Mesendoderm (in vitro differentiated cells): Measurements from ENCODE around the gene PPFIBP1.
"Not testable (repeated sequence)": the region's sequence is repeated elsewhere in the genome, so short reads cannot be mapped to it uniquely, and the experiment has no call there.

Source experiments
- DNase-seq: peaks from one replicate; pipeline ENCODE4 v3.0.0; 2013
- H2AK5ac ChIP-seq: 2 replicates; pipeline ENCODE4 v1.6.1; 2013; ENCODE audit warnings: low read length, inconsistent platforms
- H2BK120ac ChIP-seq: 2 replicates; pipeline ENCODE4 v1.6.1; 2013; ENCODE audit warnings: low read depth, mild to moderate bottlenecking, low read length, moderate library complexity, mixed read lengths
- H2BK15ac ChIP-seq: replicated peaks from 2 replicates; pipeline ENCODE4 v1.6.1; 2013; ENCODE audit warnings: low read depth, mild to moderate bottlenecking, moderate library complexity
- H2BK5ac ChIP-seq: 2 replicates; pipeline ENCODE4 v1.6.1; 2013; ENCODE audit warnings: low read length, inconsistent platforms
- H3K18ac ChIP-seq: 2 replicates; pipeline ENCODE4 v1.6.1; 2013; ENCODE audit warnings: mild to moderate bottlenecking, low read length, mixed read lengths
- H3K23ac ChIP-seq: one replicate; pipeline ENCODE4 v1.6.1; 2013; ENCODE audit warnings: low read length
- H3K27ac ChIP-seq: 2 replicates; pipeline ENCODE4 v1.5.1; 2013; ENCODE audit warnings: low read depth, mild to moderate bottlenecking, inconsistent platforms, low read length, moderate library complexity
- H3K27me3 ChIP-seq: 2 replicates; pipeline ENCODE4 v1.6.1; 2013; ENCODE audit warnings: low read length, control low read depth, mild to moderate bottlenecking, inconsistent platforms; ENCODE audit not compliant: insufficient read depth, poor library complexity
- H3K36me3 ChIP-seq: 2 replicates; pipeline ENCODE4 v1.6.1; 2013; ENCODE audit warnings: low read length, inconsistent platforms; ENCODE audit not compliant: control insufficient read depth, insufficient read depth
- H3K4ac ChIP-seq: one replicate; pipeline ENCODE4 v1.6.1; 2013; ENCODE audit warnings: low read depth, mild to moderate bottlenecking, low read length, moderate library complexity
- H3K4me1 ChIP-seq: 2 replicates; pipeline ENCODE4 v1.6.1; 2013; ENCODE audit warnings: low read depth, low read length, inconsistent platforms; ENCODE audit not compliant: control insufficient read depth
- H3K4me2 ChIP-seq: 2 replicates; pipeline ENCODE4 v1.6.1; 2013; ENCODE audit warnings: low read length
- H3K4me3 ChIP-seq: 2 replicates; pipeline ENCODE4 v1.5.1; 2013; ENCODE audit warnings: mild to moderate bottlenecking, low read length
- H3K56ac ChIP-seq: one replicate; pipeline ENCODE4 v1.6.1; 2013; ENCODE audit warnings: low read length
- H3K79me1 ChIP-seq: 2 replicates; pipeline ENCODE4 v1.6.1; 2013; ENCODE audit warnings: low read length, inconsistent platforms
- H3K79me2 ChIP-seq: 2 replicates; pipeline ENCODE4 v1.6.1; 2013; ENCODE audit warnings: mild to moderate bottlenecking, low read length; ENCODE audit not compliant: control insufficient read depth, insufficient read depth
- H3K9ac ChIP-seq: 2 replicates; pipeline ENCODE4 v1.6.1; 2013; ENCODE audit warnings: low read length, inconsistent platforms
- H4K5ac ChIP-seq: one replicate; pipeline ENCODE4 v1.6.1; 2013; ENCODE audit warnings: low read length
- H4K8ac ChIP-seq: one replicate; pipeline ENCODE4 v1.6.1; 2013; ENCODE audit warnings: low read depth, mild to moderate bottlenecking, control low read depth, low read length, moderate library complexity
- WGBS: extraction: QIAGEN DNeasy Blood & Tissue Kit; methylation state at CpG from one replicate; pipeline ENCODE4 v1.1.7; 2013; ENCODE audit warnings: low lambda C conversion rate, missing lambda C conversion rate; ENCODE audit not compliant: insufficient coverage; ENCODE audit errors: extremely low coverage; 5-methylcytosine and 5-hydroxymethylcytosine counted together

The PPFIBP1 gene

DNA sequence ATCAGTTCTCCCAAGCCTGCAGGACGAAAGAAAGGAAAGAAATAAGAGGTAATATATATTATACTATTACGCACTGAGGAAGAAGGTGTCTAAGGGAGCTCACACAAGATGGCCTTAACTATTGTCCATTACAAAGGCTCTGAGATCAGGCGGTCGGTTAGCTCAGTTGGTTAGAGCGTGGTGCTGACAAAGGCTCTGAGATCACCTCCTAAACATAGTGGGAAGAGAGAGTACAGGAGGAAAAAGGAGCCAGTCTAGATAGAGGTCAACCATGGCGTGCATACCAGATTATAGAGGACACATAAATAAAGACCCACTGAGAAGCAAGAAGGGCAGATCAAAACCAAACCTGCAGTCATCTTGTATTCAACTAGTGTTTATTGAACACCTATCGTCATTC lies 118.9 kb downstream of the PPFIBP1 start:
- not testable (repeated sequence) for H3K4ac ChIP-seq, DNase-seq, H3K56ac ChIP-seq, H4K5ac ChIP-seq, H3K27ac ChIP-seq, H3K4me1 ChIP-seq, H3K4me2 ChIP-seq, H3K18ac ChIP-seq, H3K9ac ChIP-seq, H2BK120ac ChIP-seq, H3K79me1 ChIP-seq, H2BK5ac ChIP-seq, H4K8ac ChIP-seq, H3K27me3 ChIP-seq, H2BK15ac ChIP-seq, H2AK5ac ChIP-seq, H3K23ac ChIP-seq, H3K4me3 ChIP-seq, H3K36me3 ChIP-seq, H3K79me2 ChIP-seq
- no CpG with 5 or more reads among the region's 7 CpGs for WGBS

DNA sequence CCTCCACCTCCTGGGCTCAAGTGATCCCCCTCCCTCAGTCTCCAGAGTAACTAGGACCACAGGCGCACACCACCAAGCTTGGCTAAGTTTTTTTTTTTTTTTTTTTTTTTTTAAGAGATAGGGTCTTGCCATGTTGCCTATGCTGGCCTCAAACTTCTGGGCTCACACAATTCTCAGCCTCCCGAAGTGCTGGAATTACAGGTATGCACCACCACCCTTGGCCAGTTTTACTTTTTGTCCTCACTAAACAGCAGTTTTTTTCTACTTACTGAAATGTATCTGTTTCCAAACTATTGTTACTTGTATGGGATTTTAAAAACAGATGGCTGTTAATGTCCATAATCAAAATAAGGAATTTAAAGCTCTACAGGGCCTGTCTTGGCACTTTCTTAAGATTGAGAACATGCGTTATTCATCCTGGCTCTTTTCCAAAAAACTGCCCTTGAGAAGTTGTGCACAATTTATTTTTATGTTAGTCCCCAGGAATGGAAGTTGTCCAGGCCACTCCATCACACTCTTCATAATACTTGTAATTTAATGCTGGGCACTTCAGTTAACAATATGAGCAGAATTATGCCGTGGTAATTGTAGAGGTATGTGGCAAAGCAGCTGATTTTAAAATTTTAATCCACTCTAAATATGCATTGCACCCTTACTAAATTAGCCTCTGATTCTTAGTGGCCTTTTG lies 120.3 kb downstream of the PPFIBP1 start:
- Histone ChIP-seq H2BK120ac (no peak overlapping the region), H3K27ac (no peak overlapping the region), H3K18ac (no peak overlapping the region), H3K36me3 (peaks cover 2% of the 10 kb centered on the region), H3K23ac (no peak overlapping the region), H2AK5ac (no peak overlapping the region), H3K4me1 (no peaks in the 10 kb centered on the region), H3K4me3 (no peak overlapping the region), H3K9ac (no peak overlapping the region), H3K4me2 (no peak overlapping the region), H3K27me3 (no peaks in the 10 kb centered on the region), H2BK15ac (no peak overlapping the region), H3K4ac (no peak overlapping the region), H3K56ac (no peak overlapping the region), H3K79me1 (no peaks in the 10 kb centered on the region), H4K8ac (no peak overlapping the region), H4K5ac (no peak overlapping the region), H3K79me2 (no peaks in the 10 kb centered on the region), H2BK5ac (no peak overlapping the region)
- no CpG with 5 or more reads among the region's 4 CpGs for WGBS
- DNase-seq, result no peak

DNA sequence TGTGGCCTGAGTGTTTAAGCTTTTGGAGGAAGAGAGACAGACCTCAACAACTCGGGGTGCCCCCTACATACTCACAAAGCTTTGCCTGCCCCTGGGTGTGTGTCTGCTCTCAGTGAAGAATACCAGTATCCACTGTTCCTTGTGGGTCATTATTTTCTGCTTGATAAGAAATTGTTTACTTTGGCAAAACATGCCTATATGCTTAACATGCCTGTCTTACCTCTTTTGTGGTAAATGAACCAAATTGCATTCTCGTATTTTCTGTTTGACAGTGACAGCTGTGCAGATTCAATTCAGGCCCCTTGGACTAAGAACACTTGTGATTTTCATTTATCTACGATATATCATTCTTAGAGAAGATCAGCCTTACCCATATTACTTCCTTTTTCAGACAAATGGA lies 121.7 kb downstream of the PPFIBP1 start:
- Histone ChIP-seq H3K56ac (no peak overlapping the region), H3K23ac (no peak overlapping the region), H3K79me1 (no peaks in the 10 kb centered on the region), H3K4ac (no peak overlapping the region), H3K27me3 (no peaks in the 10 kb centered on the region), H3K4me3 (no peak overlapping the region), H2AK5ac (no peak overlapping the region), H3K18ac (no peak overlapping the region), H3K4me2 (no peak overlapping the region), H3K79me2 (no peaks in the 10 kb centered on the region), H2BK120ac (no peak overlapping the region), H4K8ac (no peak overlapping the region), H3K4me1 (no peaks in the 10 kb centered on the region), H3K27ac (no peak overlapping the region), H2BK5ac (no peak overlapping the region), H3K36me3 (peaks cover 2% of the 10 kb centered on the region), H3K9ac (no peak overlapping the region), H2BK15ac (no peak overlapping the region), H4K5ac (no peak overlapping the region)
- no peak for DNase-seq
- WGBS, result no CpG with 5 or more reads among the region's 3 CpGs

DNA sequence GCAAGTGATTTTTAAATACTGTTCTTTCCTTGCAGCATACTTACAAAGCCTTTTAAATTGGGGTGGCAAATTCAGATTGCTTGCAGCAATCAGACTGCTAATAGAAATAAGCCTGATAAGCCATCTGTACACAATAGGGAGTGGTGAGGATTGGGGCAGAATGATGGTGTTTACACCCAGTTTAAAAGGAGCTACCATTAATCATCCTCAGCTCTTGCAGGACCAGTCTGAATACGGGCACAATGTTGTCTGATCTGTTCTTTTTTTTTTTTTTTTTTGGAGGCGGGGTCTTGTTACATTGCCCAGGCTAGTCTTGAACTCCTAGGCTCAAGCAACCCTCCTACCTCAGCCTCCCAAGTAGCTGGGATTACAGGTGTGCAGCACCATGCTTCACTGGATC lies 122.1 kb downstream of the PPFIBP1 start:
- H2BK120ac ChIP-seq, result no peak overlapping the region
- H4K5ac ChIP-seq, result no peak overlapping the region
- no peak overlapping the region for H3K18ac ChIP-seq
- no peak overlapping the region for H3K56ac ChIP-seq
- H3K4ac ChIP-seq, result no peak overlapping the region
- H3K4me3 ChIP-seq, result no peak overlapping the region
- peaks cover 2% of the 10 kb centered on the region for H3K36me3 ChIP-seq
- no peak overlapping the region for H2AK5ac ChIP-seq
- H3K79me2 ChIP-seq, result no peaks in the 10 kb centered on the region
- H3K27ac ChIP-seq, result no peak overlapping the region
- no peak overlapping the region for H2BK5ac ChIP-seq
- no peak overlapping the region for H3K4me2 ChIP-seq
- no peaks in the 10 kb centered on the region for H3K79me1 ChIP-seq
- no peak overlapping the region for H4K8ac ChIP-seq
- no peak overlapping the region for H3K23ac ChIP-seq
- no peaks in the 10 kb centered on the region for H3K27me3 ChIP-seq
- no peak overlapping the region for H2BK15ac ChIP-seq
- H3K4me1 ChIP-seq, result no peaks in the 10 kb centered on the region
- H3K9ac ChIP-seq, result no peak overlapping the region
- no CpG with 5 or more reads among the region's 2 CpGs for WGBS
- no peak for DNase-seq

DNA sequence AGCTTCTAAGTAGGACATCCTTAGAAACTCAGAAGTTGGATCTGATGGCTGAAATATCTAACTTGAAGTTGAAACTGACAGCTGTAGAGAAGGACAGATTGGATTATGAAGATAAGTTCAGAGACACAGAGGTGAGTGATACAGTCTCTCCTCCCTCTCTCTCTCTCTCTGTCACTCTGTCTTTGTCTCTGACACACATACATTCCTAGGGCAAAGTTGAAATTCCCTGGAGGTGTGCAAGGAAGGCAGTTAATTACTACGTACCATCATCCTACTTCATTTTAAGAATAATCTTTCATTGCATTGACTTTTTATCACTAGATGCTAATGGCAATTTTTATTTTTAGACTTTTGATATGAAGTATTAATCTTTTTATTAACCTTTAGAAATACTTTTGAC lies 126.0 kb downstream of the PPFIBP1 start:
- no CpG with 5 or more reads among the region's 1 CpG for WGBS
- H3K23ac ChIP-seq, result no peak overlapping the region
- H3K56ac ChIP-seq, result no peak overlapping the region
- H2BK120ac ChIP-seq, result no peak overlapping the region
- no peak overlapping the region for H3K27ac ChIP-seq
- no peaks in the 10 kb centered on the region for H3K79me1 ChIP-seq
- no peak overlapping the region for H3K9ac ChIP-seq
- H2AK5ac ChIP-seq, result no peak overlapping the region
- H3K18ac ChIP-seq, result no peak overlapping the region
- no peak overlapping the region for H2BK5ac ChIP-seq
- H2BK15ac ChIP-seq, result no peak overlapping the region
- H3K4me1 ChIP-seq, result no peaks in the 10 kb centered on the region
- no peak for DNase-seq
- H3K79me2 ChIP-seq, result no peaks in the 10 kb centered on the region
- peaks cover 2% of the 10 kb centered on the region for H3K36me3 ChIP-seq
- no peaks in the 10 kb centered on the region for H3K27me3 ChIP-seq
- no peak overlapping the region for H4K5ac ChIP-seq
- H3K4ac ChIP-seq, result no peak overlapping the region
- no peak overlapping the region for H3K4me3 ChIP-seq
- no peak overlapping the region for H3K4me2 ChIP-seq
- no peak overlapping the region for H4K8ac ChIP-seq

DNA sequence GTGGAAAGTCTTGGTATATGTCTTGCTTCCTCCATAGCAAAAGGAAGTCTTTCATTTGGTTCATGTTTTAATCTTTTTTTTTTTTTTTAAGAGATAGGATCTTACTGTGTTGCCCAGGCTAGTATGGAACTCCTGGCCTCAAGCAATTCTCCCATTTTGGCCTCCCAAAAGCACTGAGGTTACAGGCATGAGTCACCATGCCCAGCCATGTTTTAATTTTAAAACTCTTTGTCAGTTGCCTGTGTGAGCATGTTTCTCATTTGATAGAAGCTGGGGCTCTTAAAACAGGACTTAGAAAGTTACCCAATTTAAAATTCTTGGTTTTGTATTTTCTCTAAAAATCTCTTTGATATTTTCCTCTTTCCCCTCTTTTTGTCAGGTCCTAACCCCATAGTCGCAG lies 127.2 kb downstream of the PPFIBP1 start:
- Histone ChIP-seq H3K27me3 (no peaks in the 10 kb centered on the region), H3K4me3 (no peak overlapping the region), H3K27ac (no peak overlapping the region), H2BK120ac (no peak overlapping the region), H3K18ac (no peak overlapping the region), H4K5ac (no peak overlapping the region), H2BK5ac (no peak overlapping the region), H3K36me3 (no peaks in the 10 kb centered on the region), H3K4ac (no peak overlapping the region), H2AK5ac (no peak overlapping the region), H3K4me2 (no peak overlapping the region), H3K4me1 (no peaks in the 10 kb centered on the region), H3K79me1 (no peaks in the 10 kb centered on the region), H3K56ac (no peak overlapping the region), H4K8ac (no peak overlapping the region), H3K9ac (no peak overlapping the region), H3K79me2 (no peaks in the 10 kb centered on the region), H3K23ac (no peak overlapping the region), H2BK15ac (no peak overlapping the region)
- no peak for DNase-seq
- no CpG with 5 or more reads among the region's 1 CpG for WGBS
